ENCODE measurements around the gene NHLH2.

The NHLH2 gene

DNA sequence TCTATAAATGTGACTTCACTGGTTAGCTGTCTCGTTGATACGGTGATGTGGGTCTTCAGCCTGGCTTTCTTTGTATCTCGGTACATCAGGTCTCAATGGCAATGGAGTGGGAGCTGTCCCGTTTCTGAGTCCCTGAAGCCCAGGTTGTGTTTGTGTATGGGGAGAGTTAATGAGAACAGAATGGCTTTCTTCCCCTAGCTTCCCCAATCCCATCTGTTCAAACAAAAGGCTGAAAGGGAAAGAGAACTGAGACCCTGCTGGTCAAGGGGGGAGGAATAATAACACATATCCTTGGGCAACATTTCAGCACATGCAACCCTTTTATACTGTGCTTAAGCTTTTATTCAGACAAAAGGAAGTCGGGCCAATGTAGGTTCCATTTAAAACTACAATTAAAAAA lies 44.0 kb downstream of the NHLH2 start:
- DNase-seq: no peak

DNA sequence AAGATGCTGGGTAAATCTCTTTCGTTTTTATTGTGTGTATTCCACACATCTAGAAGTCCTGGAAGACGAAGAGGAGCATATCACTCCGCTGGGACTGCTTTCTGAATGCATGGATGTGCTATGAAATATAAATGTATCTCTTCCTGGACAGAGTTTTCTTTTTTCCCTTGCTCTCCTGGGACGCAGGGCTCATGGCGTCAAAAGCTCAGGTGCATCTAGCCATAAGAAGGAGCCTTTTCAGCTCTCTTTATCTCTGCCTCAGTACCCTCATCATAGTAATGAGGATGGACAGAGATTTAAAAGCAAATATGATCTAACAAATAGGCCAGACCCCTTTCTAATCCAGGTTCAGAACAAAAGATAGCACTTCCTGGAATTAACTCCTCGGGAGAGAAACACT lies 44.9 kb downstream of the NHLH2 start:
- DNase-seq: no peak

DNA sequence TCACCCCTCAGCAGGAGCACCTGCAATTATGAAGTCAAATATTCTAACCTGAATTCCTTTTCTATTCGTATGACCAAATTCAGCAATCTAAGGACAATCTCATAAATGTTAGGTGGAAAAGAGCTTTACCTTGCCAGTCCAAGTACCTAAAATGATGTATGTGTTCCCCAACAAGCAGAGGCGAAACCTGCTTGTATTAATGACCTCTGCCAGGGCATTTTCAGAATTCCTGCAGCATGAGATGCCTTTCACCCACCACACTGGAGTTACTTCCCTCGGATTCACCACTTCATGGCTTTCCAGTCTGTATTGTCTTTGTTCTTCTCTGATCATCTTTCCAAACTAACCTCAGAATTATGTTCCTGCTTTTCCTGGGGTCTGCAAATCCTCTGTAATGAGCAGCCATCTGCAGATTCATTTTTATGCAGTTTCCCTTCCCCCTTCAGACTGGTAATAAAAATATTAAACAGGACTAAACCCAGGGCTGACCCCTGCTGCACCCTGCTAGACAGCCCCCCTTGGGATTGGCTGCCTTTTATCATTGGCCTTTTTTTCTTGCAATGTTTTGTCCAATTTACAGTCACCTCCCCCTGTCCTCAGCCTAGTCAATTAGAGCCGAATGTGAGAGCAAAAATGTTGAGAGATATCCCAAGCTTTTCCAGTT lies 45.8 kb downstream of the NHLH2 start:
- no peak for DNase-seq

DNA sequence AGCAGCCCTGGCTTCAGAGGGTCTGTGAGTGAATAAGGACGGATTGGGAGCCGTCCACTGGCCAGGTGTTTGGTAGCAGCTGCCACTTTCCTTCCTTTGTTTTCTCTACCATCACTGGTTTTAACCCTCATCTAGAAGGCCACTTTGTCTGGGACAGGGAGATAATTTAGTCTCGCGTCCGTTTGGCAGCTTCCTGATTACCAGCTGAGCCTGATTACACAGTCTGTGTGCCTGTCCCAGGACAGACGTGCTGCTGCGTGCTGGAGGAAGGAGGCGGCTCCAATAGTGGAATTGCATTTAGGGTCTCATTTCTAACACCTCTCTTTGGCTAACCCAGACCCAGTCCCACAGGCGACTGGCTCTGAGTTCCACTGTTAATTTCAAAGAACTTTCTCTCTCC lies 47.8 kb downstream of the NHLH2 start:
- no peak for DNase-seq

DNA sequence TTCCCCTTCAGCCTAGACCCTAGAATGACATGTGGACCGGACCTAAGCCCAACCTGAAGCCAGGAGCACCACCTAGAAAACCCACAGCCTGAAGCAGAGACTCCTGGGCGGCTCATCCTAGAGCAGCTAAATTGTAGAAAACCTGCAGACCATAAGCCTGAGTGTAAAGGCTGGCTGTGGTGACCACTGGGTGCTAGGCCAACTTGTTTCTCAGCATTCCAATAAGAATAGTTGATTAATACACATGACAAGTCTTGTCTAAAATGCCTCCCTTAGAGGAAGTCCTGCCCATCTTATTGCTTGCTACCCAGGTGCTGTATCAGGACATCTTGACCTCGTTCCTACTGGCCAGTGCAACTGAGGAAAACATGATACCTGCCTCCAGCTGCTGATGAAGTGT lies 49.1 kb downstream of the NHLH2 start:
- no peak for DNase-seq

DNA sequence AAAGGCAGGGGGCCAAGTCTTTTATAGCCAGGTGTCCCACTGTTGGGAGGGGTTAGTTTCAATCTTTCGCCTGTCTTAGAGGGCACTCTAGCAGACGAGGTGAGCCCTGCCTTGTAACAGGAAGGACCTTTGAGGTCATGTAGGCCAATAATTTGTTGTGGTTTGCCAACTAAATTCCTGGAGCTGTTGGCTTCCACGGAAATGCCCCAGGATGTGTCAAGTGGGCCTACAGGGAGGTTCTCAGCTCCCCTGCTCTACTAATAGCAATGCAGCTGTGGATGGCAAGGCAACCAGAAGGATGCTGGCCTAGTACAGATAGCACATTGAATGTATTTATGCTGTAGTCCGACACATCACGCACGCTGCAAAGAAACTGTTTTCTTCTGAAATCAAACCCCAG lies 50.1 kb downstream of the NHLH2 start:
- DNase-seq: no peak

DNA sequence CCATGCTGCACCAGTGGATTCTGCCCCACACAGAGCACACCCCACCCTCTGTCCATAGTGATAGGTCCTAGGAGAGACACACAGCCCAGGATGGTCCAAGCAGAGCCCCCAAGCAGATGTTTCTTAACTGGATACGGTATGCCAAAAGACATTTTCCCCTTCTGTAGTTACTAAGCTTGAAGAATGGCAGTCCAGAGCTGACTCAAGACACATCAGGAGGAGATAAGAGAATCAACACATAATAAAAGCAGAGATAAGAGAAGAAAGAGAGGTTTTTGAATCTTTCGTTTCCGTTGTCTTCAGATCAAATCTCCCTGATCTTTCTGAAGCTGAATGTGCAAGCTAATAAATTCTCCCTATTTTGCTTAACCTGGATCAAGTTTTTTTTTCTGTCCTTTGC lies 50.6 kb downstream of the NHLH2 start:
- DNase-seq: no peak

Measured in CD4-positive, alpha-beta T cell treated with Interleukin-4 for 4 hours (primary cell).